Suprapubic skin (tissue), 3 donors: ENCODE measurements around the gene NYAP2.

Source experiments
- POLR2AphosphoS5 ChIP-seq, 3 donors: sonication (generic); formaldehyde crosslinking; IDR thresholded peaks; one replicate each; pipeline ENCODE4 v1.6.1; 2017; ENCODE audit warnings: antibody characterized with exemption in 3 of 3
- TF ChIP-seq, protein P1 (sequence below), 2 donors: fragments of 200-600 bp in 1 of 2; fragments of 450-650 bp in 1 of 2; sonication (generic) in 1 of 2; IDR thresholded peaks; one replicate each; pipeline ENCODE4 v1.5.1; 2016 to 2019; ENCODE audit warnings: antibody characterized with exemption in 2 of 2, mild to moderate bottlenecking in 1 of 2, moderate library complexity in 1 of 2

- TF ChIP-seq, protein P1, sequence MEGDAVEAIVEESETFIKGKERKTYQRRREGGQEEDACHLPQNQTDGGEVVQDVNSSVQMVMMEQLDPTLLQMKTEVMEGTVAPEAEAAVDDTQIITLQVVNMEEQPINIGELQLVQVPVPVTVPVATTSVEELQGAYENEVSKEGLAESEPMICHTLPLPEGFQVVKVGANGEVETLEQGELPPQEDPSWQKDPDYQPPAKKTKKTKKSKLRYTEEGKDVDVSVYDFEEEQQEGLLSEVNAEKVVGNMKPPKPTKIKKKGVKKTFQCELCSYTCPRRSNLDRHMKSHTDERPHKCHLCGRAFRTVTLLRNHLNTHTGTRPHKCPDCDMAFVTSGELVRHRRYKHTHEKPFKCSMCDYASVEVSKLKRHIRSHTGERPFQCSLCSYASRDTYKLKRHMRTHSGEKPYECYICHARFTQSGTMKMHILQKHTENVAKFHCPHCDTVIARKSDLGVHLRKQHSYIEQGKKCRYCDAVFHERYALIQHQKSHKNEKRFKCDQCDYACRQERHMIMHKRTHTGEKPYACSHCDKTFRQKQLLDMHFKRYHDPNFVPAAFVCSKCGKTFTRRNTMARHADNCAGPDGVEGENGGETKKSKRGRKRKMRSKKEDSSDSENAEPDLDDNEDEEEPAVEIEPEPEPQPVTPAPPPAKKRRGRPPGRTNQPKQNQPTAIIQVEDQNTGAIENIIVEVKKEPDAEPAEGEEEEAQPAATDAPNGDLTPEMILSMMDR (IDR thresholded peaks at IDR 0.05) = no peak
- no peak for TF ChIP-seq POLR2AphosphoS5 (IDR thresholded peaks at IDR 0.05)
Observed at GRCh38 chr2:225650041-225650440, 250.5 kb downstream of the NYAP2 start.
